A549 (cell line): Measurements from ENCODE around the gene MOV10L1. TPM values are rescaled to one million over a fixed set of nuclear protein-coding genes. Genes with fewer than 3 reads are reported as not detected.

Experiments used
- ATAC-seq, 2 experiments: fragments of 200-7000 bp in 1 of 2; fragments of >200 bp in 1 of 2; cut with Nextera tagmentation in 1 of 2; cut with Tn5 transposase in 1 of 2; 3 replicates each; pipeline versions ENCODE4 v1.8.0 to v1.9.1; 2018 to 2020; ENCODE audit warnings: mild to moderate bottlenecking in 1 of 2, moderate library complexity in 1 of 2
- CTCF ChIA-PET: fragments of 300-600 bp; sonication (Branson Sonifier 250); formaldehyde crosslinking; extraction: SDS; loops from one replicate; lab custom pipeline; 2021; ENCODE audit warnings: antibody characterized with exemption, inconsistent platforms; lab: Yijun Ruan, JAX
- POLR2A ChIA-PET: fragments of 350-600 bp; formaldehyde crosslinking; extraction: SDS; loops from one replicate; lab custom pipeline; 2021; ENCODE audit warnings: antibody characterized with exemption, inconsistent platforms; lab: Yijun Ruan, JAX
- DNase-seq, 2 experiments: peaks; one replicate each; pipeline versions ENCODE4 v3.0.0 to v3.0.0-alpha.2; 2011 to 2016; ENCODE audit warnings: low read depth in 1 of 2, low spot score in 1 of 2
- FAIRE-seq: peaks from 2 replicates; lab custom pipeline; 2011; peaks lifted over from hg19 to GRCh38; lab: Jason Lieb, UNC
- H3K27ac ChIP-seq, 2 experiments: fragments of >200 bp; sonication (Bioruptor Twin); formaldehyde crosslinking; 3 replicates each; pipeline ENCODE4 v1.5.1; 2016 to 2017
- H3K4me1 ChIP-seq: fragments of >200 bp; sonication (Bioruptor Twin); formaldehyde crosslinking; 3 replicates; pipeline ENCODE4 v1.6.1; 2016
- H3K4me2 ChIP-seq: fragments of >200 bp; sonication (Bioruptor Twin); formaldehyde crosslinking; 3 replicates; pipeline ENCODE4 v1.6.1; 2016
- H3K4me3 ChIP-seq: fragments of >200 bp; sonication (Bioruptor Twin); formaldehyde crosslinking; 3 replicates; pipeline ENCODE4 v1.5.1; 2016
- H3K9me3 ChIP-seq: fragments of >200 bp; sonication (Bioruptor Twin); formaldehyde crosslinking; 3 replicates; pipeline ENCODE4 v1.6.1; 2016
- ATOH8 ChIP-seq: fragments of 250-450 bp; sonication (Bioruptor Pico); IDR thresholded peaks from 2 replicates; pipeline ENCODE4 v1.5.0; 2020; ENCODE audit warnings: low read depth, mild to moderate bottlenecking, moderate library complexity
- CBX2 ChIP-seq: fragments of 200-600 bp; sonication (generic); IDR thresholded peaks from 2 replicates; pipeline ENCODE4 v1.6.1; 2016; ENCODE audit warnings: low read depth, mild to moderate bottlenecking, borderline replicate concordance
- CEBPB ChIP-seq, 2 experiments: fragments of >200 bp in 1 of 2; sonication (Bioruptor Twin) in 1 of 2; formaldehyde crosslinking in 1 of 2; IDR thresholded peaks; 2 replicates each; pipeline ENCODE4 v1.6.1; 2012 to 2016
- E2F6 ChIP-seq: IDR thresholded peaks from 2 replicates; pipeline ENCODE4 v1.6.1; 2012; ENCODE audit warnings: low read depth, borderline replicate concordance
- EHF ChIP-seq: fragments of 250-450 bp; sonication (Bioruptor Pico); IDR thresholded peaks from 2 replicates; pipeline ENCODE4 v1.5.0; 2020; ENCODE audit warnings: mild to moderate bottlenecking
- ESRRA ChIP-seq: fragments of 150-350 bp; IDR thresholded peaks from 2 replicates; pipeline ENCODE4 v1.6.1; 2014; ENCODE audit warnings: mild to moderate bottlenecking, low read length, borderline replicate concordance
- FOSB ChIP-seq: fragments of 250-450 bp; sonication (Bioruptor Pico); IDR thresholded peaks from 2 replicates; pipeline ENCODE4 v1.5.0; 2020; ENCODE audit warnings: mild to moderate bottlenecking, moderate library complexity
- HES2 ChIP-seq: fragments of >200 bp; sonication (Bioruptor Twin); formaldehyde crosslinking; IDR thresholded peaks from 2 replicates; pipeline ENCODE4 v1.6.1; 2016
- HEYL ChIP-seq: fragments of 250-450 bp; sonication (Bioruptor Pico); IDR thresholded peaks from 2 replicates; pipeline ENCODE4 v1.8.0; 2021; ENCODE audit warnings: mild to moderate bottlenecking, moderate library complexity
- HOXB13 ChIP-seq: fragments of 250-450 bp; sonication (Bioruptor Pico); IDR thresholded peaks from 2 replicates; pipeline ENCODE4 v1.5.0; 2020; ENCODE audit warnings: low read depth, mild to moderate bottlenecking, moderate library complexity
- JUN ChIP-seq, 2 experiments: fragments of >200 bp; sonication (Bioruptor Twin); formaldehyde crosslinking; IDR thresholded peaks; 2 replicates in 1 of 2; 3 replicates in 1 of 2; pipeline ENCODE4 v1.6.1; 2016 to 2017
- MAX ChIP-seq: IDR thresholded peaks from 2 replicates; pipeline ENCODE4 v1.6.1; 2012
- MAZ ChIP-seq: fragments of 150-350 bp; IDR thresholded peaks from 2 replicates; pipeline ENCODE4 v1.6.1; 2014; ENCODE audit warnings: antibody characterized with exemption, low read depth, low read length, borderline replicate concordance
- POLR2A ChIP-seq: IDR thresholded peaks from 2 replicates; pipeline ENCODE4 v1.6.1; 2012; ENCODE audit warnings: mild to moderate bottlenecking, low read length
- RAD21 ChIP-seq, 2 experiments: fragments of >200 bp in 1 of 2; sonication (Bioruptor Twin) in 1 of 2; formaldehyde crosslinking in 1 of 2; IDR thresholded peaks in 1 of 2; conservative IDR thresholded peaks in 1 of 2; 2 replicates in 1 of 2; 3 replicates in 1 of 2; pipeline ENCODE4 v1.6.1; 2012 to 2018; ENCODE audit warnings: inconsistent platforms in 1 of 2
- RCOR1 ChIP-seq: fragments of 150-350 bp; IDR thresholded peaks from 2 replicates; pipeline ENCODE4 v1.6.1; 2014; ENCODE audit warnings: antibody characterized with exemption, low read length, low read depth
- SMC3 ChIP-seq: fragments of >200 bp; sonication (Bioruptor Twin); formaldehyde crosslinking; IDR thresholded peaks from 3 replicates; pipeline ENCODE4 v1.6.1; 2018; ENCODE audit warnings: inconsistent platforms
- SREBF2 ChIP-seq: fragments of 450-650 bp; IDR thresholded peaks from 2 replicates; pipeline ENCODE4 v1.6.1; 2014; ENCODE audit warnings: mild to moderate bottlenecking, moderate library complexity
- ZFP36 ChIP-seq: fragments of 450-650 bp; IDR thresholded peaks from 2 replicates; pipeline ENCODE4 v1.6.1; 2014; ENCODE audit warnings: borderline replicate concordance; ENCODE audit not compliant: partially characterized antibody
- WGBS: methylation state at CpG from one replicate; pipeline ENCODE4 v1.1.6; 2017; ENCODE audit errors: missing lambda C conversion rate; 5-methylcytosine and 5-hydroxymethylcytosine counted together
- polyA plus RNA-seq, 4 experiments: library from polyadenylated mRNA; depleted of rRNA in 3 of 4; stranded (reverse); fragments of >200 nt; fragmentation: RNase III in 1 of 4; extraction: RNeasy Plus Mini Kit Qiagen cat#74134 plus additional on column Dnase treatment in 1 of 4; gene quantifications; 2 replicates in 3 of 4; 3 replicates in 1 of 4; pipeline ENCODE4 v1.2.3, GENCODE V29; 2011 to 2017

The MOV10L1 gene
- polyA plus RNA-seq, 2 of the 4 experiments (the other 2 are of a cell fraction), result 0.04 TPM

- ATAC-seq, result no peak
- FAIRE-seq, result no peak
- TF ChIP-seq CEBPB (IDR thresholded peaks at IDR 0.05) (no peak), HOXB13 (no peak), RCOR1 (no peak), EHF (CRISPR knock-in tag) (no peak), MAX (no peak), JUN (IDR thresholded peaks at IDR 0.05) (no peak), CBX2 (no peak), SMC3 (no peak), SREBF2 (no peak), HEYL (CRISPR knock-in tag) (no peak), POLR2A (no peak), RAD21 (conservative IDR thresholded peaks at IDR 0.05 in 1 of 2, IDR thresholded peaks at IDR 0.05 in 1 of 2) (no peak), ZFP36 (no peak), E2F6 (no peak), ESRRA (no peak)
- WGBS, result 93% methylated on average over 24 of the region's 64 CpGs
- H3K9me3 ChIP-seq, result no peaks in the 10 kb centered on the region
- POLR2A ChIA-PET, result no interaction called here
- H3K27ac ChIP-seq, result no peak overlapping the region
- no peak overlapping the region for H3K4me2 ChIP-seq
- DNase-seq, result no peak
- CTCF ChIA-PET, result no interaction called here
- H3K4me3 ChIP-seq, result no peak overlapping the region
- peaks cover 6% of the 10 kb centered on the region; the same call in 1 of the 3 replicates for H3K4me1 ChIP-seq
Measured at GRCh38 chr22:50178871-50179869, 89.4 kb downstream of the MOV10L1 start.

GRCh38 chr22:50179937-50180726 is 90.3 kb downstream of the MOV10L1 start:
- Histone ChIP-seq H3K4me3 (no peak overlapping the region), H3K9me3 (no peaks in the 10 kb centered on the region), H3K4me1 (peaks cover 9% of the 10 kb centered on the region; the same call in 1 of the 3 replicates), H3K4me2 (no peak overlapping the region), H3K27ac (no peak overlapping the region)
- ChIA-PET CTCF (interaction anchor here (1.0 to 1.2 kb wide), 2 partner anchors 10 to 33 kb away, joined by 3 read pairs; no protein-coding TSS in a partner anchor), POLR2A (no interaction called here)
- 82% methylated on average over 34 of the region's 39 CpGs for WGBS
- no peak for ATAC-seq
- DNase-seq, result no peak
- TF ChIP-seq POLR2A (no peak), ZFP36 (peak; percentile 70)
- FAIRE-seq, result no peak

GRCh38 chr22:50180727-50181521 is 91.1 kb downstream of the MOV10L1 start:
- ATAC-seq (no peak), DNase-seq (no peak), FAIRE-seq (no peak)
- POLR2A ChIA-PET, result no interaction called here
- H3K27ac ChIP-seq, result no peak overlapping the region
- no peak overlapping the region for H3K4me2 ChIP-seq
- H3K9me3 ChIP-seq, result no peaks in the 10 kb centered on the region
- TF ChIP-seq MAZ (no peak), ATOH8 (no peak), FOSB (CRISPR knock-in tag) (no peak), HES2 (no peak), RAD21 (conservative IDR thresholded peaks at IDR 0.05 in 1 of 2, IDR thresholded peaks at IDR 0.05 in 1 of 2) (no peak)
- peaks cover 9% of the 10 kb centered on the region; the same call in 1 of the 3 replicates for H3K4me1 ChIP-seq
- H3K4me3 ChIP-seq, result no peak overlapping the region
- WGBS, result 88% methylated on average over 17 of the region's 27 CpGs
- CTCF ChIA-PET, result interaction anchor here (1.0 to 1.2 kb wide), 2 partner anchors 10 to 34 kb away, joined by 3 read pairs; no protein-coding TSS in a partner anchor
